ENCODE measurements around the gene KRT82.
A peak's percentile ranks its signal among the peaks of the same experiment; 100 is the strongest.
"Not testable (repeated sequence)": the region's sequence is repeated elsewhere in the genome, so short reads cannot be mapped to it uniquely, and the experiment has no call there.

Gene KRT82

DNA sequence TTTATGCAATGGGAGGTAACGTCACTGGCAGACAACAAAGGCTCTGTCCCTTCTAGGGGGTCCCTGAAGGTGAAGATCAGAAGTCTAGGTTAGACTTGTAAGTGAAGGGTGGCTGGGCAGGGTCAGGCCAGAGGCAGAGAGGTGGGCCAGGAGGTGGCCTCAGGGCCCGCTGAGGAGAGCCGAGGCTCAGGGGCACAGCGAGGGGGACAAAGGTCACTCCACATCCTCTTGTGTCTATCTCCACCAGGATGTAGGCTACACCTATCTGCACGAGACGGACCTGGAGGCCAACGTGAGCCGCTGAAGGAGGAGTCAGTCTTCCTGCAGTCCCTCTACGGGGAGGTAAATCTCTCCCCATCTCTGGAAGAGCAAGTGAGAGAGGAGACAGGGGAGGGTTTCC is 59.1 kb downstream of the KRT82 start:
- Histone ChIP-seq H2AFZ (ENCODE audit: low read length) (no peak overlapping the region), H4K20me1 (ENCODE audit: insufficient read depth, low read length) (no peaks in the 10 kb centered on the region), H3K9me2 (replicated peaks; ENCODE audit: insufficient read depth, low read length) (no peaks in the 10 kb centered on the region), H3K9me3 (replicated peaks; ENCODE audit: insufficient read depth, low read length) (no peaks in the 10 kb centered on the region), H3K36me3 (replicated peaks; ENCODE audit: insufficient read depth, low read length) (no peaks in the 10 kb centered on the region), H3F3A (ENCODE audit: insufficient read depth, low read length) (no peaks in the 10 kb centered on the region), H3K4me2 (ENCODE audit: low read depth, low read length) (no peak overlapping the region), H3K4me1 (ENCODE audit: low read length) (no peaks in the 10 kb centered on the region), H3K27me3 (replicated peaks; ENCODE audit: insufficient read depth, low read length) (peaks cover 54% of the 10 kb centered on the region), H3K27ac (ENCODE audit: low read length) (no peak overlapping the region), H3K4me3 (ENCODE audit: low read length) (no peak overlapping the region), H3K79me2 (ENCODE audit: low read length) (no peaks in the 10 kb centered on the region), H3K9ac (ENCODE audit: low read length) (no peak overlapping the region)
- no peak for DNase-seq
- TF ChIP-seq EZH2 (optimal IDR thresholded peaks at IDR 0.05; ENCODE audit: low read depth, low read length) (no peak), EZH2phosphoT487 (IDR thresholded peaks at IDR 0.05; ENCODE audit: low read length) (no peak), CTCF (IDR thresholded peaks at IDR 0.05; ENCODE audit: low read length) (no peak)

GRCh38 chr12:52346593-52346992 is 59.5 kb downstream of the KRT82 start:
- Histone ChIP-seq H3K9ac (ENCODE audit: low read length) (no peak overlapping the region), H3K4me1 (ENCODE audit: low read length) (no peaks in the 10 kb centered on the region), H4K20me1 (ENCODE audit: insufficient read depth, low read length) (no peaks in the 10 kb centered on the region), H3K36me3 (replicated peaks; ENCODE audit: insufficient read depth, low read length) (no peaks in the 10 kb centered on the region), H3F3A (ENCODE audit: insufficient read depth, low read length) (no peaks in the 10 kb centered on the region), H3K9me2 (replicated peaks; ENCODE audit: insufficient read depth, low read length) (no peaks in the 10 kb centered on the region), H3K27ac (ENCODE audit: low read length) (no peak overlapping the region), H2AFZ (ENCODE audit: low read length) (no peak overlapping the region), H3K4me2 (ENCODE audit: low read depth, low read length) (no peak overlapping the region), H3K9me3 (replicated peaks; ENCODE audit: insufficient read depth, low read length) (no peaks in the 10 kb centered on the region), H3K79me2 (ENCODE audit: low read length) (no peaks in the 10 kb centered on the region), H3K27me3 (replicated peaks; ENCODE audit: insufficient read depth, low read length) (peaks cover 54% of the 10 kb centered on the region), H3K4me3 (ENCODE audit: low read length) (no peak overlapping the region)
- DNase-seq: peak; percentile 22
- TF ChIP-seq CTCF (IDR thresholded peaks at IDR 0.05; ENCODE audit: low read length) (no peak), EZH2 (optimal IDR thresholded peaks at IDR 0.05; ENCODE audit: low read depth, low read length) (no peak), EZH2phosphoT487 (IDR thresholded peaks at IDR 0.05; ENCODE audit: low read length) (no peak)

GRCh38 chr12:52345041-52345440 is 61.1 kb downstream of the KRT82 start:
- H4K20me1 ChIP-seq (ENCODE audit: insufficient read depth, low read length); H3K4me3 ChIP-seq (ENCODE audit: low read length); H3K36me3 ChIP-seq (replicated peaks; ENCODE audit: insufficient read depth, low read length); H3F3A ChIP-seq (ENCODE audit: insufficient read depth, low read length); H2AFZ ChIP-seq (ENCODE audit: low read length); H3K9me3 ChIP-seq (replicated peaks; ENCODE audit: insufficient read depth, low read length); H3K4me1 ChIP-seq (ENCODE audit: low read length); H3K9ac ChIP-seq (ENCODE audit: low read length); H3K27ac ChIP-seq (ENCODE audit: low read length); H3K79me2 ChIP-seq (ENCODE audit: low read length); H3K4me2 ChIP-seq (ENCODE audit: low read depth, low read length); H3K9me2 ChIP-seq (replicated peaks; ENCODE audit: insufficient read depth, low read length); DNase-seq: not testable (repeated sequence)
- H3K27me3 ChIP-seq (replicated peaks; ENCODE audit: insufficient read depth, low read length): peaks cover 40% of the 10 kb centered on the region

- Histone ChIP-seq H3K4me1 (ENCODE audit: low read length) (no peaks in the 10 kb centered on the region), H3K9me3 (replicated peaks; ENCODE audit: insufficient read depth, low read length) (no peaks in the 10 kb centered on the region), H3K27me3 (replicated peaks; ENCODE audit: insufficient read depth, low read length) (peaks cover 31% of the 10 kb centered on the region), H2AFZ (ENCODE audit: low read length) (no peak overlapping the region), H3F3A (ENCODE audit: insufficient read depth, low read length) (no peaks in the 10 kb centered on the region), H3K27ac (ENCODE audit: low read length) (no peak overlapping the region), H3K9ac (ENCODE audit: low read length) (no peak overlapping the region), H3K79me2 (ENCODE audit: low read length) (no peaks in the 10 kb centered on the region), H3K4me2 (ENCODE audit: low read depth, low read length) (no peak overlapping the region), H3K36me3 (replicated peaks; ENCODE audit: insufficient read depth, low read length) (no peaks in the 10 kb centered on the region), H3K9me2 (replicated peaks; ENCODE audit: insufficient read depth, low read length) (no peaks in the 10 kb centered on the region), H4K20me1 (ENCODE audit: insufficient read depth, low read length) (no peaks in the 10 kb centered on the region), H3K4me3 (ENCODE audit: low read length) (no peak overlapping the region)
- no peak for DNase-seq
- TF ChIP-seq CTCF (IDR thresholded peaks at IDR 0.05; ENCODE audit: low read length) (no peak), EZH2 (optimal IDR thresholded peaks at IDR 0.05; ENCODE audit: low read depth, low read length) (no peak), EZH2phosphoT487 (IDR thresholded peaks at IDR 0.05; ENCODE audit: low read length) (no peak)
These were observed 62.0 kb downstream of the KRT82 start for GRCh38 chr12:52344111-52344510.
